IMR-90 (cell line): ENCODE measurements around the gene PLLP. TPM values are rescaled to one million over a fixed set of nuclear protein-coding genes. Genes with fewer than 3 reads are reported as not detected.

Source experiments
- ATAC-seq: fragments of 200-7000 bp; cut with Tn5 transposase; 2 replicates; pipeline ENCODE4 v1.9.1; 2020; ENCODE audit warnings: low read depth, mild to moderate bottlenecking, moderate library complexity
- BruUV-seq: library from RNA; stranded (reverse); fragments of 400-500 nt; replicated peaks from 2 replicates; lab custom pipeline; 2021; lab: Mats Ljungman, UMichigan
- CTCF ChIA-PET: fragments of 300-600 bp; formaldehyde crosslinking; extraction: SDS; loops from one replicate; lab custom pipeline; 2021; ENCODE audit warnings: antibody characterized with exemption; lab: Yijun Ruan, JAX
- POLR2A ChIA-PET: fragments of 300-600 bp; sonication (Branson Sonifier 250); formaldehyde crosslinking; loops from one replicate; lab custom pipeline; 2022; ENCODE audit warnings: antibody characterized with exemption; ENCODE audit not compliant: unreplicated experiment; lab: Charles Lee
- DNase-seq: peaks from one replicate; pipeline ENCODE4 v3.0.0; 2013
- H2AFZ ChIP-seq: replicated peaks from 2 replicates; pipeline ENCODE3; 2013; ENCODE audit warnings: low read length, mild to moderate bottlenecking; ENCODE audit not compliant: poor library complexity
- H2AK5ac ChIP-seq: 2 replicates; pipeline ENCODE4 v1.6.1; 2013; ENCODE audit warnings: low read depth, low read length, inconsistent platforms
- H2AK9ac ChIP-seq: replicated peaks from 2 replicates; pipeline ENCODE3; 2013; ENCODE audit warnings: mild to moderate bottlenecking, low read depth, low read length, moderate library complexity; ENCODE audit not compliant: poor library complexity
- H2BK120ac ChIP-seq: 2 replicates; pipeline ENCODE4 v1.6.1; 2013; ENCODE audit warnings: low read depth, low read length, inconsistent platforms
- H2BK15ac ChIP-seq: 3 replicates; pipeline ENCODE4 v1.6.1; 2013; ENCODE audit warnings: low read depth, low read length, inconsistent platforms
- H2BK20ac ChIP-seq: 2 replicates; pipeline ENCODE4 v1.6.1; 2013; ENCODE audit warnings: low read depth, mild to moderate bottlenecking, inconsistent platforms, low read length, moderate library complexity
- H2BK5ac ChIP-seq: 2 replicates; pipeline ENCODE4 v1.6.1; 2013; ENCODE audit warnings: mild to moderate bottlenecking, low read depth, low read length, inconsistent platforms; ENCODE audit not compliant: poor library complexity, severe bottlenecking
- H3K14ac ChIP-seq: replicated peaks from 2 replicates; pipeline ENCODE4 v1.6.1; 2013; ENCODE audit warnings: low read depth, low read length, inconsistent platforms
- H3K18ac ChIP-seq: 2 replicates; pipeline ENCODE4 v1.6.1; 2013; ENCODE audit warnings: low read depth, low read length, control low read depth
- H3K23ac ChIP-seq: 2 replicates; pipeline ENCODE4 v1.6.1; 2013; ENCODE audit warnings: low read depth, low read length, inconsistent platforms
- H3K27ac ChIP-seq: 2 replicates; pipeline ENCODE4 v1.5.1; 2013; ENCODE audit warnings: mild to moderate bottlenecking, control low read depth, low read length; ENCODE audit not compliant: insufficient read depth
- H3K27me3 ChIP-seq: 2 replicates; pipeline ENCODE4 v1.6.1; 2013; ENCODE audit warnings: low read length; ENCODE audit not compliant: control insufficient read depth, insufficient read depth
- H3K36me3 ChIP-seq: 2 replicates; pipeline ENCODE4 v1.6.1; 2013; ENCODE audit warnings: low read length, mixed read lengths; ENCODE audit not compliant: control insufficient read depth, insufficient read depth
- H3K4ac ChIP-seq: 2 replicates; pipeline ENCODE4 v1.6.1; 2013; ENCODE audit warnings: low read depth, low read length, inconsistent platforms
- H3K4me1 ChIP-seq: 2 replicates; pipeline ENCODE4 v1.6.1; 2013; ENCODE audit warnings: low read length, mixed read lengths; ENCODE audit not compliant: control insufficient read depth, insufficient read depth
- H3K4me2 ChIP-seq: 2 replicates; pipeline ENCODE4 v1.6.1; 2013; ENCODE audit warnings: low read depth, mild to moderate bottlenecking, control low read depth, low read length, moderate library complexity
- H3K4me3 ChIP-seq: 2 replicates; pipeline ENCODE4 v1.5.1; 2013; ENCODE audit warnings: low read depth, mild to moderate bottlenecking, control low read depth, low read length, moderate library complexity; ENCODE audit not compliant: insufficient read depth
- H3K56ac ChIP-seq: 2 replicates; pipeline ENCODE4 v1.6.1; 2013; ENCODE audit warnings: low read length, inconsistent platforms; ENCODE audit not compliant: insufficient read depth; ENCODE audit errors: extremely low read depth
- H3K79me1 ChIP-seq, 2 experiments: 2 replicates each; pipeline ENCODE4 v1.6.1; 2013; ENCODE audit warnings: low read length in 2 of 2, inconsistent platforms in 1 of 2, low read depth in 1 of 2
- H3K9ac ChIP-seq: 2 replicates; pipeline ENCODE4 v1.6.1; 2013; ENCODE audit warnings: low read depth, low read length, control low read depth
- H3K9me1 ChIP-seq: 2 replicates; pipeline ENCODE4 v1.6.1; 2013; ENCODE audit warnings: low read length, inconsistent platforms; ENCODE audit not compliant: insufficient read depth
- H3K9me3 ChIP-seq: 2 replicates; pipeline ENCODE4 v1.6.1; 2013; ENCODE audit warnings: low read length; ENCODE audit not compliant: control insufficient read depth, insufficient read depth
- H4K20me1 ChIP-seq: 2 replicates; pipeline ENCODE4 v1.6.1; 2013; ENCODE audit warnings: low read length, inconsistent platforms; ENCODE audit not compliant: insufficient read depth
- H4K5ac ChIP-seq: 2 replicates; pipeline ENCODE4 v1.6.1; 2013; ENCODE audit warnings: mild to moderate bottlenecking, low read depth, low read length, control low read depth
- H4K8ac ChIP-seq, 2 experiments: 2 replicates each; pipeline ENCODE4 v1.6.1; 2013; ENCODE audit warnings: low read depth in 2 of 2, low read length in 2 of 2, control low read depth in 1 of 2, inconsistent platforms in 1 of 2
- H4K91ac ChIP-seq: 2 replicates; pipeline ENCODE4 v1.6.1; 2013; ENCODE audit warnings: low read depth, low read length, inconsistent platforms; ENCODE audit not compliant: insufficient read depth
- CEBPB ChIP-seq: IDR thresholded peaks from 2 replicates; pipeline ENCODE4 v1.6.1; 2012; ENCODE audit warnings: low read depth, low read length, improper control_type of control experiment
- ELK1 ChIP-seq: fragments of 150-350 bp; IDR thresholded peaks from 2 replicates; pipeline ENCODE4 v1.6.1; 2016; ENCODE audit warnings: low read depth, mild to moderate bottlenecking, low read length, moderate library complexity, borderline replicate concordance
- WGBS, 2 experiments: methylation state at CpG; one replicate each; pipeline versions ENCODE4 v1.1.5 to v1.1.7; 2013; ENCODE audit warnings: missing lambda C conversion rate in 2 of 2; ENCODE audit not compliant: insufficient read length in 1 of 2; ENCODE audit errors: extremely low coverage in 2 of 2; 5-methylcytosine and 5-hydroxymethylcytosine counted together
- dilution Hi-C: fragments of 300-500 bp; cut with HindIII; formaldehyde crosslinking; loops from one replicate; pipeline ENCODE4 v1.14.3; 2018; ENCODE audit warnings: low sequenced_read_pairs; ENCODE audit not compliant: unreplicated experiment
- in situ Hi-C: fragments of 300-500 bp; cut with MboI; formaldehyde crosslinking; loops from 3 replicates; pipeline ENCODE4 v1.14.3; 2019; ENCODE audit warnings: low sequenced_read_pairs, inconsistent platforms, mixed read lengths
- intact Hi-C: fragments of 100-400 bp; cut with micrococcal nuclease; formaldehyde crosslinking; loops from 2 replicates; pipeline ENCODE4 v1.10.0; 2022
- polyA plus RNA-seq, 3 experiments: library from polyadenylated mRNA; depleted of rRNA; stranded (reverse); fragments of >200 nt; gene quantifications; 2 replicates each; pipeline ENCODE4 v1.2.3, GENCODE V29; 2012; ENCODE audit warnings: low replicate concordance in 1 of 3
- total RNA-seq: library from RNA; depleted of rRNA; stranded (reverse); fragments of >200 nt; gene quantifications from 2 replicates; pipeline ENCODE4 v1.2.3, GENCODE V29; 2012

PLLP gene
- total and polyA plus RNA-seq, 2 of the 4 experiments (the other 2 are of a cell fraction) = 0.05 TPM; not detected in 1

- Histone ChIP-seq H4K20me1 (no peaks in the 10 kb centered on the region), H2BK120ac (no peak overlapping the region), H3K27me3 (no peaks in the 10 kb centered on the region), H3K9me1 (peaks cover 5% of the 10 kb centered on the region), H2BK5ac (no peak overlapping the region), H2AK5ac (no peak overlapping the region), H3K14ac (no peak overlapping the region), H3K56ac (no peak overlapping the region), H3K36me3 (peaks cover 10% of the 10 kb centered on the region), H3K4me2 (no peak overlapping the region), H3K23ac (no peak overlapping the region), H3K4me1 (peaks cover 6% of the 10 kb centered on the region), H3K9me3 (no peaks in the 10 kb centered on the region), H2BK15ac (no peak overlapping the region), H3K27ac (no peak overlapping the region), H3K4ac (no peak overlapping the region), H2AFZ (no peak overlapping the region), H2AK9ac (no peak overlapping the region), H3K9ac (no peak overlapping the region), H3K4me3 (no peak overlapping the region), H4K91ac (no peak overlapping the region), H2BK20ac (no peak overlapping the region), H3K79me1 (peaks cover 0 to 4% of the 10 kb centered on the region in 2 experiments; a peak in 1 of 4 replicates), H3K18ac (no peak overlapping the region), H4K8ac (no peak overlapping the region), H4K5ac (no peak overlapping the region)
- dilution Hi-C loops = no loop called here
- TF ChIP-seq ELK1 (no peak), CEBPB (no peak)
- no peak for ATAC-seq
- BruUV-seq = no TSS peak
- in situ Hi-C loops = no loop called here
- POLR2A ChIA-PET = no interaction called here
- no CpG with 5 or more reads among the region's 2 CpGs for WGBS, 2 experiments
- DNase-seq = no peak
- CTCF ChIA-PET = no interaction called here
- intact Hi-C loops = no loop called here
These were observed 45.8 kb downstream of the PLLP start for GRCh38 chr16:57238682-57239081.
